NCI-H2081 (cell line): ENCODE measurements around the gene TMPRSS4.

ENCODE experiments used
- DNase-seq, 2 experiments: peaks; one replicate each; lab custom pipeline; 2025; lab: John Stamatoyannopoulos, UW

TMPRSS4 gene

GRCh38 chr11:118079491-118079890 is 2.6 kb downstream of the TMPRSS4 start:
- no peak for DNase-seq

- DNase-seq, result no peak
Measured at GRCh38 chr11:118080296-118080695, 3.4 kb downstream of the TMPRSS4 start.

- no peak for DNase-seq
Measured at GRCh38 chr11:118081241-118081958, 4.5 kb downstream of the TMPRSS4 start.

- DNase-seq, result no peak
Measured at GRCh38 chr11:118082880-118083552, 6.1 kb downstream of the TMPRSS4 start.

- no peak for DNase-seq
Measured at GRCh38 chr11:118084247-118084646, 7.4 kb downstream of the TMPRSS4 start.

GRCh38 chr11:118084656-118085055 is 7.8 kb downstream of the TMPRSS4 start:
- DNase-seq, result no peak

GRCh38 chr11:118086913-118087768 is 10.3 kb downstream of the TMPRSS4 start, which contains the start of gene SMIM35:
Gene SMIM35, minus strand, starts transcription at chr11:118086963. Its CDS starts 206 bp downstream, at chr11:118086757.
- DNase-seq, result peak in 1 of 2 experiments; percentile 23

- DNase-seq, result no peak
Measured at GRCh38 chr11:118087931-118088330, 11.1 kb downstream of the TMPRSS4 start.

GRCh38 chr11:118088531-118088930 is 11.7 kb downstream of the TMPRSS4 start:
- DNase-seq, result no peak

- no peak for DNase-seq
Measured at GRCh38 chr11:118090545-118091162, 13.8 kb downstream of the TMPRSS4 start.

GRCh38 chr11:118091690-118092089 is 14.8 kb downstream of the TMPRSS4 start:
- DNase-seq, result no peak

GRCh38 chr11:118092907-118093571 is 16.2 kb downstream of the TMPRSS4 start:
- no peak for DNase-seq

- DNase-seq, result no peak
Measured at GRCh38 chr11:118095493-118095892, 18.6 kb downstream of the TMPRSS4 start.

- DNase-seq, result no peak
Measured at GRCh38 chr11:118095967-118096367, 19.1 kb downstream of the TMPRSS4 start.

GRCh38 chr11:118098996-118099837 is 22.3 kb downstream of the TMPRSS4 start:
- DNase-seq, result no peak

GRCh38 chr11:118099838-118100556 is 23.1 kb downstream of the TMPRSS4 start:
- DNase-seq, result no peak

- no peak for DNase-seq
Measured at GRCh38 chr11:118100691-118101232, 23.9 kb downstream of the TMPRSS4 start.

- no peak for DNase-seq
Measured at GRCh38 chr11:118102721-118103261, 25.9 kb downstream of the TMPRSS4 start.

- DNase-seq, result no peak
Measured at GRCh38 chr11:118104491-118104890, 27.6 kb downstream of the TMPRSS4 start.
